Fibroblast of lung (primary cell): ENCODE results near the gene PPP1R12C. TPM values are rescaled to one million over a fixed set of nuclear protein-coding genes. Genes with fewer than 3 reads are reported as not detected.

ENCODE experiments used
- DNase-seq, 2 donors: peaks; one replicate each; pipeline versions ENCODE4 v3.0.0 to v3.0.0-alpha.2; 2010; ENCODE audit warnings: low read depth in 2 of 2
- H2AFZ ChIP-seq: 2 replicates; pipeline ENCODE4 v1.5.1; 2012; ENCODE audit warnings: low read length, control low read depth, inconsistent platforms
- H3K27ac ChIP-seq: 2 replicates; pipeline ENCODE4 v1.5.1; 2011; ENCODE audit warnings: low read length, control low read depth; ENCODE audit not compliant: insufficient read depth
- H3K27me3 ChIP-seq: 2 replicates; pipeline ENCODE4 v1.5.1; 2011; ENCODE audit warnings: mild to moderate bottlenecking, low read length; ENCODE audit not compliant: control insufficient read depth, insufficient read depth
- H3K36me3 ChIP-seq: 2 replicates; pipeline ENCODE4 v1.5.1; 2011; ENCODE audit warnings: low read length; ENCODE audit not compliant: control insufficient read depth, insufficient read depth
- H3K4me1 ChIP-seq: 2 replicates; pipeline ENCODE4 v1.5.1; 2011; ENCODE audit warnings: low read length; ENCODE audit not compliant: control insufficient read depth, insufficient read depth; ENCODE audit errors: extremely low read depth
- H3K4me2 ChIP-seq: 2 replicates; pipeline ENCODE4 v1.5.1; 2011; ENCODE audit warnings: low read length, control low read depth; ENCODE audit not compliant: insufficient read depth; ENCODE audit errors: extremely low read depth
- H3K4me3 ChIP-seq, 4 experiments: fragments of 200-600 bp in 1 of 4; sonication (generic) in 1 of 4; replicated peaks in 1 of 4; 2 replicates each; pipeline ENCODE4 v1.5.1; 2011 to 2016; ENCODE audit warnings: low read length in 4 of 4, low read depth in 3 of 4, mild to moderate bottlenecking in 3 of 4, control low read depth in 2 of 4, inconsistent platforms in 1 of 4, mixed read lengths in 1 of 4; ENCODE audit not compliant: insufficient read depth in 1 of 4; ENCODE audit errors: control extremely low read depth in 1 of 4
- H3K79me2 ChIP-seq: 2 replicates; pipeline ENCODE4 v1.5.1; 2012; ENCODE audit warnings: mild to moderate bottlenecking, low read length, inconsistent platforms; ENCODE audit not compliant: control insufficient read depth, insufficient read depth
- H3K9ac ChIP-seq: 2 replicates; pipeline ENCODE4 v1.5.1; 2011; ENCODE audit warnings: mild to moderate bottlenecking, low read length, control low read depth; ENCODE audit not compliant: insufficient read depth
- H3K9me3 ChIP-seq: 2 replicates; pipeline ENCODE4 v1.5.1; 2012; ENCODE audit warnings: low read depth, low read length; ENCODE audit not compliant: control insufficient read depth, insufficient read depth
- H4K20me1 ChIP-seq: 2 replicates; pipeline ENCODE4 v1.5.1; 2011; ENCODE audit warnings: low read length; ENCODE audit not compliant: control insufficient read depth, insufficient read depth; ENCODE audit errors: extremely low read depth
- EZH2 ChIP-seq: IDR thresholded peaks from 2 replicates; pipeline ENCODE4 v1.5.1; 2012; ENCODE audit warnings: low read length, control low read depth, mild to moderate bottlenecking; ENCODE audit errors: missing control alignments
- polyA plus RNA-seq, 2 donors: library from polyadenylated mRNA; depleted of rRNA in 1 of 2; stranded (reverse) in 1 of 2; unstranded in 1 of 2; fragments of >200 nt; gene quantifications; 2 replicates each; pipeline ENCODE4 v1.2.1, GENCODE V29; 2011 to 2012; ENCODE audit warnings: missing spikeins in 1 of 2
- total RNA-seq: library from RNA; depleted of rRNA; stranded (reverse); fragments of >200 nt; gene quantifications from 2 replicates; pipeline ENCODE4 v1.2.1, GENCODE V29; 2014
- TF ChIP-seq, protein P1 (sequence below), 2 donors: IDR thresholded peaks in 1 of 2; conservative IDR thresholded peaks in 1 of 2; 1 replicate in 1 of 2; 2 replicates in 1 of 2; pipeline ENCODE4 v1.5.1; 2011 to 2012; ENCODE audit warnings: low read length in 2 of 2, control low read depth in 1 of 2, inconsistent platforms in 1 of 2, low read depth in 1 of 2, mild to moderate bottlenecking in 1 of 2

Gene PPP1R12C
- total and polyA plus RNA-seq, 2 donors (not counting 1 experiment from before 2014, with no cell fraction given) = 26.0 to 32.9 TPM

DNA sequence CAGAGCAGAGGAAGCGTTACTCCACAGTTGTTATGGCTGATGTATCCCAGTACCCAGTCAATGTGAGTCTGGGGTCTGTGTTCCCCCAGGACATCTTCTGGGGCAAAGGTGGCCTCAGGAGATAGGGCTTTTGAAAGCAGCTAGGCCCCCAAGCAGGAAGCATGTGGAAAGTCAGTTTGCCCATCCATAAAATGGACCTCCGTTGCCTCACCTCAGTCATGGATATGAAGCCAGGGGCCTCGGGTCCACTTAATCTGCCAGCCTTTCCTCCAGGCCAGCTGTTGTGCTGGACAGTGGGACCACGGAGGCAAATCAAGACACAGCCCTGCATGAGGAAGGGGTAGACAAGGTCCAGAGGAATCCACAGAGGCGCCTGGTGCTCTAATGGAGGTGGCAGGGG lies 38.4 kb downstream of the PPP1R12C start:
- no peak for DNase-seq
- H3K27me3 ChIP-seq = peaks cover 16% of the 10 kb centered on the region
- no peak for TF ChIP-seq EZH2
- TF ChIP-seq, protein P1, sequence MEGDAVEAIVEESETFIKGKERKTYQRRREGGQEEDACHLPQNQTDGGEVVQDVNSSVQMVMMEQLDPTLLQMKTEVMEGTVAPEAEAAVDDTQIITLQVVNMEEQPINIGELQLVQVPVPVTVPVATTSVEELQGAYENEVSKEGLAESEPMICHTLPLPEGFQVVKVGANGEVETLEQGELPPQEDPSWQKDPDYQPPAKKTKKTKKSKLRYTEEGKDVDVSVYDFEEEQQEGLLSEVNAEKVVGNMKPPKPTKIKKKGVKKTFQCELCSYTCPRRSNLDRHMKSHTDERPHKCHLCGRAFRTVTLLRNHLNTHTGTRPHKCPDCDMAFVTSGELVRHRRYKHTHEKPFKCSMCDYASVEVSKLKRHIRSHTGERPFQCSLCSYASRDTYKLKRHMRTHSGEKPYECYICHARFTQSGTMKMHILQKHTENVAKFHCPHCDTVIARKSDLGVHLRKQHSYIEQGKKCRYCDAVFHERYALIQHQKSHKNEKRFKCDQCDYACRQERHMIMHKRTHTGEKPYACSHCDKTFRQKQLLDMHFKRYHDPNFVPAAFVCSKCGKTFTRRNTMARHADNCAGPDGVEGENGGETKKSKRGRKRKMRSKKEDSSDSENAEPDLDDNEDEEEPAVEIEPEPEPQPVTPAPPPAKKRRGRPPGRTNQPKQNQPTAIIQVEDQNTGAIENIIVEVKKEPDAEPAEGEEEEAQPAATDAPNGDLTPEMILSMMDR (conservative IDR thresholded peaks at IDR 0.05 in 1 of 2, IDR thresholded peaks at IDR 0.05 in 1 of 2; ENCODE audit: low read depth in 1 of 2, low read length in 2 of 2) = no peak

DNA sequence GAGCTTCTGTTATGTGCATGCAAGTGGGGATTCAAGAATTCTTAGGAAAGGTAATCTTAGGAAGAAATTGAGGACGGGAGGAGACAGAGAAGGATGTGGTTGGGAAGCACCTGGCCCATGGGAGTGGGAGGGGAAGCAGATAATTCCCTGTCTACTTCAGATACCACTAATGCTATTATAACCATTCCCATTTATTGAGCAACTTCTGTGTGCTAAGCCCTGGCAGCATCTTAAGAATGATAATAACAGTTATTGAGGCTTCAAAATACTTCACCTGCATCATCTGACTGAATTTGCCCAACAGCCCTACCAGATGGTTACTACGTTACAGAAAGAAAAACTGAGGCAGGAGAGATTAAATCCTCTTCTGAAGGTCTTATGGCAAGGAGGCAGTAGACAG lies 40.3 kb downstream of the PPP1R12C start:
- H3K4me2 ChIP-seq = no peak overlapping the region
- no peaks in the 10 kb centered on the region for H4K20me1 ChIP-seq
- no peaks in the 10 kb centered on the region for H3K9me3 ChIP-seq
- H3K27me3 ChIP-seq = peaks cover 9% of the 10 kb centered on the region
- H3K9ac ChIP-seq = no peak overlapping the region
- no peak overlapping the region for H2AFZ ChIP-seq
- no peak for DNase-seq
- H3K27ac ChIP-seq = no peak overlapping the region
- no peak for TF ChIP-seq EZH2
- TF ChIP-seq, protein P1 (conservative IDR thresholded peaks at IDR 0.05 in 1 of 2, IDR thresholded peaks at IDR 0.05 in 1 of 2; ENCODE audit: low read depth in 1 of 2, low read length in 2 of 2) = no peak
- H3K79me2 ChIP-seq = no peaks in the 10 kb centered on the region
- H3K4me3 ChIP-seq = no peak overlapping the region
- H3K36me3 ChIP-seq = no peaks in the 10 kb centered on the region
- H3K4me1 ChIP-seq = no peaks in the 10 kb centered on the region

More for the DNA sequence above, 38.4 kb downstream of the PPP1R12C start:
- Histone ChIP-seq H3K79me2 (no peaks in the 10 kb centered on the region), H3K27ac (no peak overlapping the region), H3K36me3 (no peaks in the 10 kb centered on the region), H4K20me1 (no peaks in the 10 kb centered on the region), H3K9me3 (no peaks in the 10 kb centered on the region), H3K4me3 (no peak overlapping the region), H2AFZ (no peak overlapping the region), H3K9ac (no peak overlapping the region), H3K4me2 (no peak overlapping the region), H3K4me1 (no peaks in the 10 kb centered on the region)

DNA sequence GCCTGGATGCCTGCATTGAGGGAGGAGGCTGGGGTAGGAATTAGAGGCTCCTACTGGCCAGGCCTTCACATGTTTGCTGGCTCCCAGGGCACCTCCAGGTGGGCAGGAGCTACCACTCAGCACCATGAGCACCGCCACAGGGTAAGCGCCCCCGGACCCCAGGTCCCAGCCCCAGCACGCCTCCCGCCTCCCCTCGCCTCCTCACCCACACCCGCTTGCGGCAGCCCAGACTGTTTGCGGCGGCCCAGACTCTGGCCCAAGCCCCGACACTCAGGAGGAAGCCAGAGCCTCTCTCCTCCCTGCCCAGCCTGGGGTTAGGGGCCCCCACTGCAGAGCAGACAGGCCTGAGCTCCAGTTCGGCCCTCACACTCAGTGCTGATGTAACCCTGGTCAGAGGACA lies 41.1 kb downstream of the PPP1R12C start:
- Histone ChIP-seq H2AFZ (no peak overlapping the region), H3K9ac (no peak overlapping the region), H3K27ac (no peak overlapping the region), H3K9me3 (no peaks in the 10 kb centered on the region), H3K4me2 (no peak overlapping the region), H4K20me1 (no peaks in the 10 kb centered on the region), H3K79me2 (no peaks in the 10 kb centered on the region), H3K4me1 (no peaks in the 10 kb centered on the region), H3K36me3 (no peaks in the 10 kb centered on the region), H3K27me3 (peaks cover 4% of the 10 kb centered on the region), H3K4me3 (no peak overlapping the region)
- no peak for TF ChIP-seq EZH2
- TF ChIP-seq, protein P1 (conservative IDR thresholded peaks at IDR 0.05 in 1 of 2, IDR thresholded peaks at IDR 0.05 in 1 of 2; ENCODE audit: low read depth in 1 of 2, low read length in 2 of 2) = no peak
- DNase-seq = no peak
